Fibroblast of peridontal ligament (primary cell): ENCODE measurements around the gene DOCK10.

Experiments used
- DNase-seq: peaks from one replicate; pipeline ENCODE4 v3.0.0-alpha.2; 2010; ENCODE audit errors: extremely low read depth

Gene DOCK10

DNA sequence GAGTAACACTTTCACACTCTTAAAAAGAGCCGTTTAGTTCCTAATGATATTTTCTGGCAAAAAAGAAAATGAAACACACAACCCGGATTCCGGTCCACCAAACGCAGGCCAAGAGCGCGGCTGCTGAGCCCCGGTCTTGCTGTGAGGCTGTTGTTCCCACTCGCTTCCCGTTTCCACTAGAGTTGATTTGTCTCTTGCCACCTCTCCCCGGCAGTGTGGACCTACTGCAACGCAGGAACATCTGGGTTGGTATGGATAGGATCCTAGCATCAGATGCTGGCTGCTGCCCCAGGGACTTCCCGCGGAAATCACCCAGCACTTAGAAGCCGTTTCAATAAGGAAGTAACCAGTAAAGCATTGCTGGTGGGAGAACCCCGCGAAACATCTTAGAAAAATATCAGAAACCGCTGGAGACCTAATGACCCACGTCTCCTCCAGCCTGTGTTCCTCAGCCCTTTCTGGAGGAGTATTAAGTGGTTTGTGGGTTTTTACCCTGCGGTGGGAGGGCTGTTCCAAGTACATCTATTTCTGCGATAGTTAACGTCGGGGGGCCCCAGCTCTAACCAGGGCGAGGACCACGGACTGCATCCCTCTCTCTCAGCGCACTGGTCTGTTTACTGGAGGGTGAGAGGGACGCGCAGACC, 939 bp downstream of the DOCK10 start:
- peak; percentile 62 for DNase-seq

DNA sequence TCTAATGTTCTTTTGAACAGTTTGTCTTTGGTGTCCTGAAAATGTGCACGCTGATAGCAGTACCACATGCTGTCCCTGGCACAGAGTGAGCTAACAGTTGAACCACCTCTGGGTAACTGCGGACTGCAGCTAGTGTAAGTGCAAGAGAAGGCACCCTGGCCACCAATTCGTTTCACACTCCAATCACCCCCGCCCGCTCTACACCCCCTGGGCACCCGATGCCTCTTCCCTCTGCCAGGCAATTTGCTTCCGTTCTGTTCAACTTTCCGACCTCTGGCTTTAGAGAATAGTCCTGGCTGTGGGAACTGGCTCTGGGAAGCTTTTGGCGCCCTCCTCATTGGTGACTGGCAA, 1.4 kb downstream of the DOCK10 start:
- DNase-seq: peak; percentile 43

DNA sequence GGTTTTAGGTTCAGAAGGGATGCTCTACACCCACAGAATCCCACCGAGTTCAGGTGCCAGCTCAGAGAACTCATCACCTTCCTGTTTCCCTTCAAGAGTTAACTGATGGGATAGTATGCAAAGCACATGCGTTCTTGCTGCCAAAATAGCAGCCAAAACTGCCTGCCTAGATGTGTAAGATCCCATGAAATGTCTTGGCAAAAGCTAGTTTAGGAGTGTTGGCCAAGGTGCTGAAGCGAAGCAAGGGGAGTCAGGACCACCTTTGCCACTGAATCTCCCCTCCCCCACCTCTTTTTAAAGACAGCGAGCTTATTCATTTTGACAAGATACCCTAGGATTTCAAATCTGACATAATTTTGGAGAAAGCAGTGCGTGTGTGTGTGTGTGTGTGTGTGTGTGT, 2.1 kb downstream of the DOCK10 start:
- DNase-seq: peak; percentile 56

DNA sequence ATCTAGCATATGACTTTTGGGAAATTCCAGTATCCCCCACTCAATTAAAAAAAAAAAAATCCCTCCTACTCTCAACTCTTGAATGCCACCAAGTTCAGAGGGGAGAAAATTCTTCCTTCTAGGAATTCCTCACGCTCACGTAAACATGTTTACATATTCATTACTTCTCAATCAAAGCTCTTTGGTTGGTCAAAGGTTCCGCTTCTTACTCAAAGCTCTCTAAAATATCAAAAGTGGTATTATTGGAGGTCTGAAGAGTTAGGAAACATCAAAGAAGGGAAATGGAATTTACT, 4.1 kb downstream of the DOCK10 start:
- DNase-seq: no peak

DNA sequence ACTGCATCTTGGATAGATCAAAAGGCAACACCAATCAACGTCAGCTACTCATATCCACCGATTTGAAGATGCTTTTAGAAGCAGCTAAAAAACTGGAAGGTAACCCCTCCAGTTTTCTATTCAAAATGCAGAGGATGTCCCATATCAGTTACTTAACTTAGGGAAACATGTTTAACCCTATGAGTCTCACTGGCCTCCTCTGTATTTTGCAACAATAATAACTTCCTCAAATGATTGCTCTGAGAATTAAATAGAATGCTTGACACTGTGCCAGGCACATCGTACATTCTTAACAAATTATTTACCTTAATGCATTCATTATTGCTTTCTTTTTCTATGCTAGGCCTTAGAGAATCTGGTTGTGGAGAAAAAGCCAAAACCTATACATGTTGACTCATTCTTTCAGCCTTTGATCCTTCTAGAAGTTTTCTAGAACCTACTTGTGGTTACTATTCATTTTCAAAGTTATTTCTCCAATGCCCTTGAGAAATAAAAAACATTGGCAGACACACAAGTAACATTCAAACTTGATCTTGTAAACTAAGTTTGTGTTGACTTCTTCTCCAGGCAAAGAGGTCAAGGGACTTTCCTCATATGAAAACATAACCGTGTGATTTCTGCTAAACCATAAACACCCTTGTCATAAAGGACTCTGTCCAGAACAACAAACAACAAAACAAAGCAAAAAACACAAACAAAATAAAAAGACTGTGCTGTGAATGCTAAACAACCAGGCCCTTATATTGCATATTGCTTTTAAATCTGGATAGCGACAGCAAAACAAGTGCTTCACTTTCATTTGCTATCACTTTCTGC, 4.6 kb downstream of the DOCK10 start:
- DNase-seq: peak; percentile 78

DNA sequence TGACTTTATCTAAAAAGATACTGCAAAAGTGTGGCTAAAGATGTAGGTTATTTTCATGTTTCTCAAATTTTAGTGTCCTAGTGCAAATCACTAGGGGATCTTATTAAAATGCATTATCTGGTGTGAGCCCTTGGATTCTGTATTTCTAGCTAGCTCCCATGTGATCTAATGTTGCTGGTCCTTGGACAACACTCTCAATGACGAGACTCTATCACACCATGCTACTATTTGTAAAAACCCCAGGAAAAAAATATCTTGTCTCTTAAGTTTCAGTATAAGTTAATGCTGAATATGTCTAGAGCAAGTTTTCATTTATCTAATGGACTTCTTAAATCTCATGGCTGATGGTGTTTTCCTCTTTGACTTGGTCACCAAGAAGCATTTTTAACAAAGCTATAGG, 5.8 kb downstream of the DOCK10 start:
- DNase-seq: no peak

DNA sequence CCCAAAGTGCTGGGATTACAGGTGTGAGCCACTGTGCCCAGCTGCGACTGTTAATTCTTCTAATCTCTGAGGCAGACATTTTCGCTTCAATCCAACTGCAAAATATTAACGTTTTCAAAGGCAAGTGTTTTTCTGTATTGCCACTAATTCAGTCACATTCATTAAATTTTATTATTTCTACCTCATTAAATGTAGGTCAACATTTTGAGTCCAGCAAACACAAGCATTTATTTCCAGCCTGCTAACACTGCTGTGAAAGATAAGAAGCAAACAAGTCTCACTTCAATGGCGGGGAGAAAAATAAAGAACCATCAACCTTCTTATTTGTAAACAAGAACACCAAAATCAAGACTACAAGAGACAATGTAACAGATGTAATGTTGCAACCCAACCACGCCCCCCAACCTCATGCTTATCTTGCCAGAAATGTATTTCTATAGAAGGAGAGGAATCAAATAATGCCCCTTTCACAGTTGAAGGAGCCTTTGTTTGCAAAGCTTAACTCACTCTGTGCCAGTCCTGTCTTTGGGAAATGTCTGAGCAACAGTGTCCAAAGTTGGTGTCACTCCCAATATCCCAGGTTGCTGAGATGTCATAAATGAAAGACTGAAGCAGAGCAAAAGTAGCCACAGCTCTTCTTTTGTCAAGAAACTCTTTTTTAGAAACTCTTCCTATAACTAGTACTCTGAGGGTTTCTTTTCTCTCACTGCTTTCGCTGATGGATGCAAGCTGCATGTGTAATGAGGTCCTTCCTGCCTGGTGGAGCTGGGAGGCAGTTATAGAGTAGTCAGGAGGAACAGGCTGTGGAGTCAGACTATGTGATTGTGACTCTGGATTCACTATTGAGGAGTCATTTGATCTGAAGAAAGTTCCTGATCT, 8.6 kb downstream of the DOCK10 start:
- DNase-seq: no peak

DNA sequence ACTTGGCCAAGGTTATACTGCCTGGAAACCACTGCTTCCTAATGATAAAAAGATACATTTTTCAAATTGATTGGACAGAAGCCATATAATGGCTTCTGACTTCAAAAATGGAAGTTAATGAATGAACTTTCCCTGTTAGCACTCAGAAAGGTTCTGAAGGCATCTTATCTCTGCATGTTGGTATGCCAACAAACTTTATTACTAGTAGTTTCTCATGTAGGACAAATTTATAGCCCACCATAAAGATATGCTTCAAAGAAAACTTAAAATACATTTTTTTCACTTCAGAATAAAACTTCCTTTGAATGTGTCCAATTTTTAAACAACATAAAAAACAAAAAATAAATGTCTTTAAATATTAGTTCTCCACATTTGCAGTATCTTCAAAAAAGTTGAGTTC, 10.0 kb downstream of the DOCK10 start:
- no peak for DNase-seq

DNA sequence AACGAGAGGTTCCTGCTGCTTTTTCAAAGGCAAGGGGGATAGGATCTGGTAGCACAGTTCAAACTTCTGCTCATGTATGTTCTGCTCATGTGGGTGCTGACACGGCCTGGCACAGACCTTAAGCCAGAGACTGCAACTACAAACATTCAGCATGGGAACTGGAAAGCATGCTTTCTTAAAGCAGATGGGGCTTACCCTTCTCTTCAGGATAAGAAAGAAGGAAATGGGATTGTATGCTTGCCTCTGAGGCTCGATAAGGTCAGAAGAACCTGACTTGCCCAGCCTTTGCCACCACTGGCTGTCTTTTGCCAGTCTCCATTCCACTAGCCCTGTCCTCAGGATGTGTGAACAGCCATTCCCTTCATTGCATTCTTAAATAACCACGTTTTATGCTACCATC, 10.7 kb downstream of the DOCK10 start:
- no peak for DNase-seq

DNA sequence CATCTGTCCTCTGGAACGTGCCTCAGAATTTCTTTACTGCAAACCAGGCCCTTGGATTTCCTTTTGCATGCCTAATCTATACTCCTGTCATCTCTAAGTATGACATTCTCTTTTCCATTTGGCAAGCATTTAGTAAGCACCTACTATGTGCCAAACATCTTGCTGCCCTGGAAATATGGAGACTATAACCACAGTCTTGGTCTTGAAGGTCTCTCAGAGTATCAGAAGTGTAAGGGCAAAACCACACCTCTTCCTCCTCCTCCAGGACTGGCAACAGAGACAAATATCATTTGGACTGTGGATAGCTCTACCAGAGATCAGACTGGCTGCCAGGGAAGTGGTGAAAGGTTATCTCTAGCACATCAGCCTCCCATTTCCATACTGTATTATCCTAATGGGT, 11.4 kb downstream of the DOCK10 start:
- DNase-seq: no peak

DNA sequence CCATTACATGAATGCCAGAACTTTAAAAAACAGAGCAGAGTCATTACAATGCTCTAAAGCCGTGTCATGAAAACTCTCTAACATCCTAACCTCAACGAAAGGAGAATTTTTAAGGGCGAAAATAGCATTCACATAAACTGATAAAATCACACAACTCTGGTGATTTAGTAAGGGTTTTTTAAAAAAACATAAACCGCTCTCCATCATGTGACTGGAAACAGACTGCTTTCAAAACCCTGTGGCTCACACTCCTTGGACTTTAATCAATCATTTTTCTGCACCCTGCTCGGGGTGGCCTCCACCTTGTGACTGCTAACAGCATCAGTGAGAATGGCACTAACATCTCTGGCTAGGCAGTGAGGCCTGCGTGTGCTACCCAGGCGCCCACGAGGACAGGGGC, 12.1 kb downstream of the DOCK10 start:
- DNase-seq: no peak

DNA sequence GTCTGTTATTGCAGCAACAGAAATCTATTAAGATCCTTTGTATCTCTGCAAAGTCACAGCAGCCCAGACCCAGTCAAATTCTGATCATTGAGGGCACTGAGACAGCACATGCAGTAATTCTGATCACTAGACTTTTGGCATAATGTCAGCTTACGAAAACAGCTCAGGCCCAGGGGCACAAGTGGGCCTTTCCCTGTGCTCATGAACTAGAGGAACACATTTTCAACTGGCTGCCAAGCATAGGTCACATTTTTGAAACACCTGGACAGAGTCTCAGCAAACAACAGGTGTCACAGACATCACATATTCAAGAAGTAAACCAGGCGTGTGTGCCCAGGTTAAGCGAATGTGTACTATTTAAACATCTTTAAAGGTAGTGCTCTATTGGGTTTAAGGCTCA, 13.7 kb downstream of the DOCK10 start:
- no peak for DNase-seq

DNA sequence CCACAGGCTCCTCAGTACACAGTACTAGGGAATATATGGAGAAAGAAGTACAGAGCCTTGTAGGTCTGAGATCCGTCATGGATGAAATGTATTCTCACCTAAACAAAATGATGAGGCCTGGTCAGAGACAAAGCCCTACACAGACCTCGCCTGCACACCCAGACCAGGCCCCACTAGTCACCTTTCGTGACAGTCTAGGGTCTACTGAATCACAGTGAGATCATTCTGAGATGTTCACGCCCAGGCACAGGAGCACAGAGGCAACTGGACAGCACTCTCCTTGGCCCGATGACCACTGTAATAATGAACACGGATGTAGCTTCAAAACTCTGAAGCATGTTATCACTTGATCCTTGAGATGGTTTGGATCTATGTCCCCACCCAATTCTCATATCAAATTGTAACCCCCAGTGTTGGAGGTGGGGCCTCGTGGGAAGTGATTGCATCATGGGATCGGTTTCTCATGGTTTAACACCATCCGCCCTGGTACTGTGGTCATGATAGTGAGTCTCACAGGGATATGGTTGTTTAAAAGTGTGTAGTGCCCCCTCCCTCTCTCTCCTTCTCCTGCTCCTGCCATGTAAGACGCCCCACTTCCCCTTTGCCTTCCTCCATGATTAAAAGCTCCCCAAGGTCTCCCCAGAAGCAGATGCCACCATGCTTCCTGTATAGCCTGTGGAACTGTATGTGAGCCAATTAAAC, 15.1 kb downstream of the DOCK10 start:
- no peak for DNase-seq

DNA sequence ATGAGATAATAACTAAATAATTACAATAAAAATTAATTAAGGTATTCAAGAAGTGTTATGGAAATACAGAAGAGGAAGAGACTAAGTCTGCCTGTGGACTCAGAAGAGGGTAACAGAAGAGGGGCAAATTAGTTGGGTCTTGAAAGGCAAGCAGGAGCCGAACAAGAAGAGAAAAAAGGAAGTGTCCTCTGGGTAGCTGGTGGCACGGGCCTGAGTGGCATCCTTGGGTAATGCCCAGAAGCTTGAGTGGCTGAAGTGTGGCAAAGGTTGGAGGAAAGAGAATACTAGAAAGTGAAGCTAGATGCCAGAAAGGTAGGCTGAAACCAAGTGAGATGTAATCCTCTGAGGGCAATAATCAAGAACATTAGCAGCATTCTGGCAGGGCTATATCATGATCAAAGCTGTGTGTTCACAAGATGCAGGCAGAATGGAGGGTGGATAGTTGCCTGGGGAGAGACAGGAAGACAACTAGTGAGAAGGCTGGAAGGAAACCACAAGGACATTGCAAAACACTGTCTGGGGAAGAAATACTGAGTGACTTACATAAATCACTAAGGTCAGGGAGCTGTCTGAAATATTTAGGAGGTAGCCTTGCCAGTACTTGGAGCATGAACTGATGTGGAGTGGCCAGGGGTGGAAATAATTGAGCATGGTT, 16.2 kb downstream of the DOCK10 start:
- DNase-seq: peak; percentile 93

DNA sequence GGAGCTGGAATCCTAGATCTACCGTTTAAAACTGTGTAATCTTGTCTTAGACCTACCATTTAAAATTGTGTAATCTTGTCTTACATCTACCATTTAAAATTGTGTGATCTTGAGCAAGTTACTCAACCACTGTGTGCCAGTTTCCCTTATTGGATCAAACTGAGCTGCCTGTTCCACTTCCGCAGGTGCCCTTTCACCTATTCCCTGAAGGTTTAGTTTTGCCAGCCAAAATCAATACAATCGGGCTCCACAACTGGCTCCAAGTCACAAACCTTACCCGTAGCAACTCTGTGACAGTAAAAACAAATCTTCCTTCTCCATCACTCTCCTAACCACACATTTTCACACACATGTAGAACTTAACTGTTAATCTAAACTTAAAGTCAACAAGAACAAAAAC, 20.1 kb downstream of the DOCK10 start:
- no peak for DNase-seq

DNA sequence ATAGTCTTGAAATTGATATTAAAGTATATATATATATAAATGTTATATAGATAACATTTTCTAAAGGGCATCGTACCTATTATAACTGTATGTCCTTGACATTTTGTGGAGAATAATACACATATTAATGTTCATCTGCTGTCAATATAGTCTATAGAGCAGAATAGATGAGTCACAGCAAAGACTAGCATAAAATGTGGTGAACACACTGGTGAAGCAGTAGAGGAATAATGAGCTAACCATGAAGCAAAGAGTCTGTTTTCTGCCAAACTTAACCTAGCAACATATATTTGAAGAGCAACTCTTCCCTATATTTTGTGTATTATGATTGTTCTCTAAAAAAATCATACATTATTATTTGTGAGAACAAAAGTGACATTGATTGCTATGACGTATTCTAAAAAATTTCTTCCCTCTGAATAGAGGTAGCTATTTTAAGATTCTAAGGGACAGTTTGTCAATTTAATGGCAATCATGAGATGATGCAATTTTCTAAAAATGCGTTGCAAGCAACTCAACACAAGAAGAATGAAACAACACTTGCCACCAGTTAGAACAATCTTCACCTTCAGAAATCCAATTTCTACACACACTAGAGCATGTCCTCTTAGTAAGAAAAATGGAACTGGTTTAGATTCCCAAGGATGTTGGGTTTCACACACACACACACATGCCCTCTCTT, 22.0 kb downstream of the DOCK10 start:
- DNase-seq: peak; percentile 40

DNA sequence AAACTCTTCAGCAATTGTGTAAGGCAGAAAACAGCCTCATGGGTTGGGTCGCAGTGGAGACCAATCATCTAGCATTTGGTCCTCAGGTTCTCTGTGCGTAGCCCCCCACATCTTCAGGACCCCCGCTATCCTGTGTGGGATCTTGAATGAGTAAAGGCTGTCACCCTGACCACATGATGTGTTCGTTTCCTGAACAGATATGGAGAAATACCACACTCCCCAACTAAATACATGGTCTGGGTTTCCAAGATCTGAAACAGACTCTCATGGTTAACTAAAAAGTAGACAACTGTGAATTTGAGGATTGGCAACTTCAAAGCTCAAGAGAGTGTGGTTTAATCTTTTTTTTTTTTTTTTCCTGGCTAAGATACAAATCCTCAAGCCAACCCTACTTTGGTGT, 23.2 kb downstream of the DOCK10 start:
- DNase-seq: peak; percentile 38

DNA sequence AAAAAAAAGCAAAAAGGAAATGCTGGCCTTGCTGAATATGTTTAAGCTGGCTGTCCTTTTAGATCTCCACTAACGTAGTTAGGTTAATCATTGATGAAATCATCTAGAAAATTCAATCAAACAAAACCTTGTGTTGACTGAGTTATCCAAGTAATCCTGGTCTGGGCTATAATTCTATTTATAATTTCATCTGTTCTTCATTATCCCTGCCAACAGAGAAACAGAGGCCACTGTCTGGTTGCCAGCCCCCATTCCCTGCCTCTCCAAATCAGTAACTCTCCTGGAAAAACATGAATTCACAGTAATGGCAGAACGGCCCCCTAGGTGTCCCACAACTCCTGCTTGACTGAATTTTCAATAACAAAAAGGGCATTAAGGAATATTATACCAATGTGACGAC, 24.6 kb downstream of the DOCK10 start:
- DNase-seq: peak; percentile 63

DNA sequence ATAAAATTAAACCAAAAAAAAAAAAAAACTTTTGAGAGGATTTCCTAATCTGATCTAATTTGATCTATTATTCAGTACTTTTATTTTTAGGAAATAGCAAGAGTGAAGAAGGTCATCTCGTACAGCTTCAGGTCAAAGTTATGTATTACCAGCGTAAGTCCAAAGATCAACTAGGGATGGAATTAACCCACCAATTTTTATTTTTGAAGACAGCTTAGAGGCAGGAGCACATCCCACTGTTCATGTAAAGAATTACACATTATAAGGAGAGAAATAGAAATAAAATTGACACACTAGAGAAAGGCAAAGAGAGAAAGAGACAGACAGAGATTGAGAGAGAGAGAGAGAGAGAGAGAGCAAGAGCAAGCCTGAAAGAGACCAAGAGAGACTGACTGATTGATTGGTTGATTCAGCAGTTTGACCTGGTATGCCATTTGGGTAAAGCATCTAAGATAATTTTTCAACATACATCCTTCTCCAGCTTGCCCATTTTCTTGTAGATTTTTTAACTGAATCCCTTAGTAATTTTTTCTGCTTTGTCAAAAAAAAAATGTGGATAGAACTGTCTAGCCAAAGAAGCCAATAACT, 25.1 kb downstream of the DOCK10 start:
- no peak for DNase-seq

DNA sequence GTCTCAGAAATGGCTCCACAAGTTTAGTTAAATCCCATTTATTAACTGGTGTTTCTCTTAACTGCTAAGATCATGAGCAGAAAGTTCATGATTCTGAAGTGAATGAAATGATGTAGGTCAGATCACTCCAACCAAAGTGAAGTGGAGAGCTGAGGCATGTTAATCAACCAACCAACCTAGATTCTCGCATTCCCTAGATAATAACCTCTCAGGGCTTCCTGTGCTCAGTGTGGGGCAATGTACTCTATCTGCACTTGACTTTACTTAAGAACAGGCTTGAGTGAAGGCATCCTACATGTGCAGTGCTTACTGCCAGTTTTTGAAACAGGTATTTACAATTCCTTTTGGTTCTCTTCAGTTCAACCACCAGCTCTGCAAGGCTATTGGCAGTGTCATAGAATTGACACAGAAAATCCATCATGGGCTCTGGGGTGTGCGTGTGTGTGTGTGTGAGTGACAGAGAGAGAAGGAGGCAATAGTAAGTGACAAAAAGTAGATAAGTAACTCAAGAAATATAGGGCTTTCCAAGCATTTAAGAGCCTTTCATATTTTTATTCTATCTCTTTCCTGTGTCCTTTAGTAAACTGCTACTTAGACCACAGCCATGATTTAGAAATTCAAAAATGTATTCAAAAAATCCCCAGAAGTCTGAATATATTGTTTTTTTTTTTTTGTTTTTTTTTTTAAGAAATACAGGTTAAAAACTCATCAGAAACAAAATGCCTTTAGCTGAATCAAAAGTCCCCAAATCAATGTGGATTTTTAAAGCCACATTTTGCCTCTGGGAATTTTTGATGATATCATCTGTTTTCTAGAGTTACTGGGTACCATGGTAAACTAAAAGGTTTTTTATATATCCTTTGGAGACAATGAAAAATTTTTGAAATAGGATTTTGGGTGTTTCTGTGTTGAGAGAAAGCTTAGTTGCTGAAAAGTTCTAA, 28.6 kb downstream of the DOCK10 start:
- DNase-seq: no peak
